HepG2 (cell line): ENCODE measurements around the gene TKTL1. TPM values are rescaled to one million over a fixed set of nuclear protein-coding genes. Genes with fewer than 3 reads are reported as not detected.

ENCODE experiments used
- ATAC-seq: fragments of 200-7000 bp; cut with Tn5 transposase; 3 replicates; pipeline ENCODE4 v1.9.1; 2020; ENCODE audit warnings: mild to moderate bottlenecking, moderate library complexity
- BruUV-seq: library from RNA; stranded (reverse); fragments of 400-500 nt; replicated peaks from 2 replicates; lab custom pipeline; 2021; lab: Mats Ljungman, UMichigan
- CTCF ChIA-PET: fragments of 300-600 bp; formaldehyde crosslinking; extraction: SDS; loops from one replicate; lab custom pipeline; 2021; ENCODE audit warnings: low total read pairs, inconsistent platforms, low intra/inter-chr PET ratio; lab: Yijun Ruan, JAX
- POLR2A ChIA-PET: fragments of 350-600 bp; sonication (Branson Sonifier 250); formaldehyde crosslinking; loops from one replicate; lab custom pipeline; 2020; ENCODE audit warnings: antibody characterized with exemption, inconsistent platforms; lab: Yijun Ruan, JAX
- DNase-seq: peaks from one replicate; pipeline ENCODE4 v3.0.0-alpha.2; 2015; ENCODE audit warnings: low spot score
- FAIRE-seq: peaks from 3 replicates; lab custom pipeline; 2011; peaks lifted over from hg19 to GRCh38; lab: Jason Lieb, UNC
- H2AFZ ChIP-seq: one replicate; pipeline ENCODE4 v1.6.1; 2011; ENCODE audit warnings: low read length, inconsistent platforms
- H3K27ac ChIP-seq: fragments of 300-600 bp; 3 replicates; pipeline ENCODE4 v1.8.0; 2011; ENCODE audit warnings: mixed run types, mild to moderate bottlenecking, mixed read lengths, low read length, inconsistent platforms; ENCODE audit not compliant: insufficient read depth; ENCODE audit errors: extremely low read length
- H3K27me3 ChIP-seq, 2 experiments: fragments of 200-600 bp in 1 of 2; 2 replicates in 1 of 2; 3 replicates in 1 of 2; pipeline versions ENCODE4 v1.6.0 to v1.8.0; 2011; ENCODE audit warnings: low read length in 2 of 2, mild to moderate bottlenecking in 2 of 2, moderate library complexity in 2 of 2, inconsistent platforms in 1 of 2; ENCODE audit not compliant: insufficient read depth in 2 of 2, control insufficient read depth in 1 of 2
- H3K36me3 ChIP-seq, 2 experiments: fragments of 200-600 bp in 1 of 2; replicated peaks in 1 of 2; 2 replicates in 1 of 2; 3 replicates in 1 of 2; pipeline versions ENCODE4 v1.5.1 to v1.8.0; 2011; ENCODE audit warnings: low read length in 2 of 2, inconsistent platforms in 1 of 2; ENCODE audit not compliant: insufficient read depth in 2 of 2, control insufficient read depth in 1 of 2
- H3K4me1 ChIP-seq: 2 replicates; pipeline ENCODE4 v1.5.1; 2012; ENCODE audit warnings: low read length, inconsistent platforms; ENCODE audit not compliant: insufficient read depth
- H3K4me2 ChIP-seq: 2 replicates; pipeline ENCODE4 v1.6.0; 2011; ENCODE audit warnings: low read depth, low read length, inconsistent platforms
- H3K4me3 ChIP-seq, 3 experiments: fragments of 200-600 bp in 1 of 3; sonication (generic), shearing (Covaris generic) in 1 of 3; replicated peaks in 1 of 3; 2 replicates each; pipeline ENCODE4 v1.5.1; 2011 to 2016; ENCODE audit warnings: low read length in 3 of 3, inconsistent platforms in 2 of 3, low read depth in 2 of 3, mild to moderate bottlenecking in 2 of 3, control low read depth in 1 of 3, mixed read lengths in 1 of 3; ENCODE audit not compliant: insufficient read depth in 1 of 3
- H3K79me2 ChIP-seq: one replicate; pipeline ENCODE4 v1.6.1; 2011; ENCODE audit warnings: low read length, inconsistent platforms; ENCODE audit not compliant: insufficient read depth
- H3K9ac ChIP-seq: 2 replicates; pipeline ENCODE4 v1.6.0; 2011; ENCODE audit warnings: mild to moderate bottlenecking, low read depth, low read length, inconsistent platforms; ENCODE audit not compliant: insufficient read depth
- H3K9me3 ChIP-seq: 2 replicates; pipeline ENCODE4 v1.5.1; 2012; ENCODE audit warnings: mild to moderate bottlenecking, low read length
- H4K20me1 ChIP-seq: 2 replicates; pipeline ENCODE4 v1.6.0; 2011; ENCODE audit warnings: inconsistent platforms, mild to moderate bottlenecking, low read length, moderate library complexity; ENCODE audit not compliant: insufficient read depth
- AKAP8 ChIP-seq: sonication (generic); formaldehyde crosslinking; IDR thresholded peaks from 2 replicates; pipeline ENCODE4 v1.5.1; 2020; ENCODE audit warnings: mild to moderate bottlenecking, missing genetic modification reagents
- CREB3 ChIP-seq: sonication (generic); formaldehyde crosslinking; IDR thresholded peaks from 2 replicates; pipeline ENCODE4 v1.5.0; 2020; ENCODE audit warnings: missing genetic modification reagents
- HMGA1 ChIP-seq: sonication (generic); formaldehyde crosslinking; conservative IDR thresholded peaks from 2 replicates; pipeline ENCODE4 v1.4.0; 2020; ENCODE audit warnings: missing genetic modification reagents
- HOXA7 ChIP-seq: sonication (generic); formaldehyde crosslinking; IDR thresholded peaks from 2 replicates; pipeline ENCODE4 v1.8.1; 2022; ENCODE audit warnings: mild to moderate bottlenecking, missing genetic modification reagents, moderate library complexity
- KDM5B ChIP-seq: sonication (generic); formaldehyde crosslinking; IDR thresholded peaks from 2 replicates; pipeline ENCODE4 v1.4.0; 2020; ENCODE audit warnings: missing genetic modification reagents, mild to moderate bottlenecking, borderline replicate concordance
- POLR2G ChIP-seq: fragments of 200-400 bp; formaldehyde crosslinking; IDR thresholded peaks from 2 replicates; pipeline ENCODE4 v1.6.1; 2018; ENCODE audit warnings: mild to moderate bottlenecking, low read depth, low read length, moderate library complexity
- SMARCC2 ChIP-seq: fragments of 450-650 bp; IDR thresholded peaks from 2 replicates; pipeline ENCODE4 v1.6.1; 2017; ENCODE audit warnings: antibody characterized with exemption, mild to moderate bottlenecking
- ZBTB7A ChIP-seq: sonication (generic); formaldehyde crosslinking; IDR thresholded peaks from 2 replicates; pipeline ENCODE4 v1.8.0; 2022; ENCODE audit warnings: mild to moderate bottlenecking, missing genetic modification reagents
- ZNF230 ChIP-seq: sonication (generic); formaldehyde crosslinking; IDR thresholded peaks from 2 replicates; pipeline ENCODE4 v1.4.0; 2020; ENCODE audit warnings: mild to moderate bottlenecking, missing genetic modification reagents
- ZNF407 ChIP-seq: sonication (generic); formaldehyde crosslinking; IDR thresholded peaks from one replicate; pipeline ENCODE4 v1.5.1; 2020; ENCODE audit warnings: mild to moderate bottlenecking, missing genetic modification reagents; ENCODE audit errors: not compliant biosample characterization
- ZNF512B ChIP-seq: sonication (generic); formaldehyde crosslinking; IDR thresholded peaks from 2 replicates; pipeline ENCODE4 v1.5.1; 2020; ENCODE audit warnings: missing genetic modification reagents, mild to moderate bottlenecking, borderline replicate concordance
- ZNF704 ChIP-seq: sonication (generic); formaldehyde crosslinking; IDR thresholded peaks from 2 replicates; pipeline ENCODE4 v1.8.1; 2023; ENCODE audit warnings: mild to moderate bottlenecking, inconsistent platforms, moderate library complexity, missing genetic modification reagents, borderline replicate concordance
- WGBS: methylation state at CpG from one replicate; pipeline ENCODE4 v1.1.6; 2017; ENCODE audit warnings: low lambda C conversion rate; 5-methylcytosine and 5-hydroxymethylcytosine counted together
- in situ Hi-C: cut with HindIII; loops from 2 replicates; pipeline ENCODE4 v1.10.0; 2017; ENCODE audit warnings: low pct_unique_long_range_greater_than_20kb; ENCODE audit not compliant: extremely low pct_ligation_motif_present
- intact Hi-C: fragments of 100-400 bp; cut with micrococcal nuclease; formaldehyde crosslinking; loops from one replicate; pipeline ENCODE4 v1.10.0; 2022; ENCODE audit not compliant: unreplicated experiment
- polyA plus RNA-seq, 8 experiments: library from polyadenylated mRNA; depleted of rRNA in 3 of 8; stranded (reverse) in 7 of 8; unstranded in 1 of 8; fragments of >200 nt; fragmentation: Illumina TruSeq in 4 of 8; extraction: Trizol in 4 of 8; gene quantifications; 2 replicates each; pipeline versions ENCODE4 v1.2.1 to v1.2.3, GENCODE V29; 2011 to 2016; ENCODE audit warnings: low read depth in 4 of 8, missing spikeins in 1 of 8, mixed read lengths in 1 of 8; ENCODE audit not compliant: insufficient read depth in 1 of 8
- total RNA-seq, 5 experiments: library from RNA; depleted of rRNA; stranded (reverse); fragments of >200 nt; fragmentation: Illumina TruSeq; extraction: Trizol; gene quantifications; 2 replicates each; pipeline ENCODE4 v1.2.3, GENCODE V29; 2016; ENCODE audit warnings: low read depth in 1 of 5

TKTL1 gene
- total and polyA plus RNA-seq, 2 of the 13 experiments (the other 11 are each of a cell fraction or from before 2014, with no cell fraction given): not detected

GRCh38 chrX:154328646-154329045 lies 33.1 kb downstream of the TKTL1 start:
- in situ Hi-C loops: no loop called here
- no peak for DNase-seq
- TF ChIP-seq ZBTB7A (no peak), ZNF512B (no peak), POLR2G (no peak), HOXA7 (CRISPR knock-in tag) (no peak), SMARCC2 (no peak), CREB3 (CRISPR knock-in tag) (no peak), KDM5B (CRISPR knock-in tag) (no peak), ZNF230 (CRISPR knock-in tag) (no peak), ZNF407 (no peak), ZNF704 (CRISPR knock-in tag) (no peak), HMGA1 (no peak), AKAP8 (CRISPR knock-in tag) (no peak)

More at GRCh38 chrX:154328646-154329045, 33.1 kb downstream of the TKTL1 start:
- Histone ChIP-seq H3K79me2 (no peaks in the 10 kb centered on the region), H3K27me3 (peaks cover 2 to 32% of the 10 kb centered on the region in 2 experiments; a peak in 4 of 5 replicates), H3K9me3 (no peaks in the 10 kb centered on the region), H2AFZ (no peak overlapping the region), H3K27ac (no peak overlapping the region), H3K4me2 (no peak overlapping the region), H3K36me3 (no peaks in the 10 kb centered on the region), H4K20me1 (no peaks in the 10 kb centered on the region), H3K9ac (no peak overlapping the region), H3K4me1 (no peaks in the 10 kb centered on the region), H3K4me3 (no peak overlapping the region)
- FAIRE-seq: no peak
- ChIA-PET POLR2A (no interaction called here), CTCF (no interaction called here)
- ATAC-seq: no peak
- WGBS: 54% methylated on average over 2 of the region's 5 CpGs
- intact Hi-C loops: no loop called here
- BruUV-seq: no TSS peak
